Measurements from ENCODE around the gene LYSMD4. TPM values are rescaled to one million over a fixed set of nuclear protein-coding genes. Genes with fewer than 3 reads are reported as not detected.
A peak's percentile ranks its signal among the peaks of the same experiment; 100 is the strongest.
"Not testable (repeated sequence)": the region's sequence is repeated elsewhere in the genome, so short reads cannot be mapped to it uniquely, and the experiment has no call there.

Gene LYSMD4
- total RNA-seq (8.6 and 9.7 TPM in 2 replicates), polyA plus RNA-seq (10.3 and 15.4 TPM in 2 replicates), polyA minus RNA-seq (9.1 and 11.1 TPM in 2 replicates)
- 6.3 TPM for total RNA-seq (2013)

GRCh38 chr15:99733268-99734039, at the start of gene LYSMD4:
LYSMD4 (minus strand) TSS chr15:99733437; CDS start chr15:99731999, 1,438 bp downstream.
- H3K79me2 ChIP-seq (ENCODE audit: control insufficient read depth, insufficient read depth, low read length), result no peaks in the 10 kb centered on the region
- intact Hi-C loops (cut with micrococcal nuclease), result loop anchor here (1.0 to 10.0 kb wide), 8 partner anchors 22 to 1989 kb away; partner anchors contain the start of genes ASB7, IGF1R, LINS1 and LRRC28
- ATAC-seq (ENCODE audit: low read depth) (peak; percentile 100), DNase-seq (peak; percentile 96)
- H4K20me1 ChIP-seq (ENCODE audit: control insufficient read depth, insufficient read depth, low read length, poor library complexity, severe bottlenecking), result no peaks in the 10 kb centered on the region
- ChIA-PET POLR2A (interaction anchor here (0.5 to 2.5 kb wide), 6 partner anchors 16 to 482 kb away, joined by 3 to 18 read pairs (median 5); partner anchors contain the start of gene LRRC28), CTCF (interaction anchor here (0.9 to 8.3 kb wide), 5 partner anchors 11 to 460 kb away, joined by 3 to 48 read pairs (median 14); no protein-coding TSS in a partner anchor)
- Mint-ChIP-seq H3K4me1 (peaks cover 14% of the 10 kb centered on the region), H3K9me3 (ENCODE audit: insufficient read depth) (no peaks in the 10 kb centered on the region), H3K4me3 (peak within 1 kb of the TSS; percentile 90), H3K27me3 (no peaks in the 10 kb centered on the region), H3K27ac (peak within 1 kb of the TSS; percentile 90)
- H3K4me3 ChIP-seq (ENCODE audit: control extremely low read depth in 1 of 5, extremely low read depth in 1 of 5, insufficient read depth in 1 of 5, low read depth in 2 of 5, low read length in 4 of 5), result peak within 1 kb of the TSS; percentile 12 to 89 (median 77)
- 12% methylated on average over 64 of the region's 69 CpGs for WGBS (ENCODE audit: insufficient coverage)
- peak within 1 kb of the TSS; percentile 99 for H2AFZ ChIP-seq (ENCODE audit: insufficient read depth, low read depth, low read length, poor library complexity, severe bottlenecking)
- peaks cover 0 to 5% (median 0%) of the 10 kb centered on the region in 3 donors for H3K9me3 ChIP-seq (ENCODE audit: control extremely low read depth in 1 of 3, control insufficient read depth in 2 of 3, insufficient read depth in 1 of 3, low read length in 2 of 3)
- TF ChIP-seq CTCF (IDR thresholded peaks at IDR 0.05) (no peak), EZH2 (IDR thresholded peaks at IDR 0.05; ENCODE audit: borderline replicate concordance, insufficient read depth, low read depth, low read length, poor library complexity, severe bottlenecking) (no peak)
- H3K9ac ChIP-seq (ENCODE audit: low read length), result peak within 1 kb of the TSS; percentile 83
- H3K4me2 ChIP-seq (replicated peaks; ENCODE audit: low read depth, low read length, poor library complexity, severe bottlenecking), result peak within 1 kb of the TSS; percentile 98
- no peaks in the 10 kb centered on the region for H3K27me3 ChIP-seq (replicated peaks in 1 of 4; ENCODE audit: control extremely low read depth in 1 of 4, control insufficient read depth in 3 of 4, insufficient read depth in 4 of 4, low read length in 3 of 4)
- H3K36me3 ChIP-seq (replicated peaks in 1 of 2; ENCODE audit: control extremely low read depth in 1 of 2, control insufficient read depth in 1 of 2, extremely low read depth in 1 of 2, insufficient read depth in 2 of 2, low read length in 1 of 2), result no peaks in the 10 kb centered on the region
- peaks cover 10 to 13% of the 10 kb centered on the region in 2 donors for H3K4me1 ChIP-seq (ENCODE audit: control insufficient read depth in 2 of 2, insufficient read depth in 2 of 2, low read length in 2 of 2)
- peak within 1 kb of the TSS; percentile 70 to 77 for H3K27ac ChIP-seq (ENCODE audit: low read length in 2 of 2)

GRCh38 chr15:99782029-99782428, 48.8 kb upstream of the LYSMD4 start:
- H3K79me2 ChIP-seq (ENCODE audit: control insufficient read depth, insufficient read depth, low read length); DNase-seq; H3K27ac Mint-ChIP-seq; H3K27ac ChIP-seq (ENCODE audit: low read length in 2 of 2); H4K20me1 ChIP-seq (ENCODE audit: control insufficient read depth, insufficient read depth, low read length, poor library complexity, severe bottlenecking); POLR2A ChIA-PET; H3K9me3 ChIP-seq (ENCODE audit: control extremely low read depth in 1 of 3, control insufficient read depth in 2 of 3, insufficient read depth in 1 of 3, low read length in 2 of 3); H3K4me1 Mint-ChIP-seq; H3K4me3 Mint-ChIP-seq; H3K27me3 ChIP-seq (replicated peaks in 1 of 4; ENCODE audit: control extremely low read depth in 1 of 4, control insufficient read depth in 3 of 4, insufficient read depth in 4 of 4, low read length in 3 of 4); H3K9ac ChIP-seq (ENCODE audit: low read length); H3K4me1 ChIP-seq (ENCODE audit: control insufficient read depth in 2 of 2, insufficient read depth in 2 of 2, low read length in 2 of 2); H3K4me3 ChIP-seq (ENCODE audit: control extremely low read depth in 1 of 5, extremely low read depth in 1 of 5, insufficient read depth in 1 of 5, low read depth in 2 of 5, low read length in 4 of 5); H3K27me3 Mint-ChIP-seq; H3K4me2 ChIP-seq (replicated peaks; ENCODE audit: low read depth, low read length, poor library complexity, severe bottlenecking); ATAC-seq (ENCODE audit: low read depth); H2AFZ ChIP-seq (ENCODE audit: insufficient read depth, low read depth, low read length, poor library complexity, severe bottlenecking); intact Hi-C loops (cut with micrococcal nuclease); H3K9me3 Mint-ChIP-seq (ENCODE audit: insufficient read depth); H3K36me3 ChIP-seq (replicated peaks in 1 of 2; ENCODE audit: control extremely low read depth in 1 of 2, control insufficient read depth in 1 of 2, extremely low read depth in 1 of 2, insufficient read depth in 2 of 2, low read length in 1 of 2); CTCF ChIA-PET: not testable (repeated sequence)
- no CpG with 5 or more reads among the region's 4 CpGs for WGBS (ENCODE audit: insufficient coverage)
